ENCODE measurements around the gene PRKCA. TPM values are rescaled to one million over a fixed set of nuclear protein-coding genes. Genes with fewer than 3 reads are reported as not detected.

Gene PRKCA
- total and polyA plus RNA-seq, 12 donors = 1.6 to 27.6 (median 10.5) TPM

- Histone ChIP-seq H3K9me3 (peaks cover 0 to 12% (median 0%) of the 10 kb centered on the region in 11 donors), H3K4me1 (peaks cover 0 to 16% (median 9%) of the 10 kb centered on the region in 9 donors), H3K4me3 (no peak overlapping the region), H3K36me3 (no peaks in the 10 kb centered on the region), H3K27ac (no peak overlapping the region), H3K27me3 (no peaks in the 10 kb centered on the region)
- ATAC-seq (no peak), DNase-seq (no peak)
- WGBS, 2 donors = 92 to 93% methylated on average over 5 of the region's 5 CpGs
- intact Hi-C loops (cut with DNase I) = no loop called here
- TF ChIP-seq CTCF (IDR thresholded peaks at IDR 0.05) = no peak
Measured at GRCh38 chr17:66667090-66667489, 364.7 kb downstream of the PRKCA start.

- intact Hi-C loops (cut with DNase I) = loop anchor here in 1 of 10 donors (2.0 kb wide), 1 partner anchor 19 kb away; no protein-coding TSS in a partner anchor
- WGBS, 2 donors = 93% methylated on average over 4 of the region's 4 CpGs
- ATAC-seq = no peak
Measured at GRCh38 chr17:66667491-66668030, 365.1 kb downstream of the PRKCA start.

GRCh38 chr17:66670206-66670605 lies 367.8 kb downstream of the PRKCA start:
- WGBS, 2 donors = 80 to 84% methylated on average over 3 of the region's 3 CpGs
- intact Hi-C loops (cut with DNase I) = loop anchor here in 8 of 10 donors (5.0 to 10.0 kb wide), 7 partner anchors 45 to 468 kb away; no protein-coding TSS in a partner anchor
- ATAC-seq = no peak

More at GRCh38 chr17:66667491-66668030, 365.1 kb downstream of the PRKCA start:
- Histone ChIP-seq H3K9me3 (peaks cover 0 to 12% (median 0%) of the 10 kb centered on the region in 11 donors), H3K4me3 (no peak overlapping the region), H3K27me3 (no peaks in the 10 kb centered on the region), H3K4me1 (peaks cover 0 to 11% (median 9%) of the 10 kb centered on the region in 9 donors), H3K36me3 (no peaks in the 10 kb centered on the region), H3K27ac (no peak overlapping the region)
- no peak for TF ChIP-seq CTCF (IDR thresholded peaks at IDR 0.05)
- no peak for DNase-seq

GRCh38 chr17:66671156-66671555 lies 368.7 kb downstream of the PRKCA start:
- ATAC-seq = peak in 1 of 8 donors; percentile 37
- no peaks in the 10 kb centered on the region for H3K27me3 ChIP-seq
- peaks cover 0 to 12% (median 0%) of the 10 kb centered on the region in 11 donors for H3K9me3 ChIP-seq
- peaks cover 0 to 7% (median 0%) of the 10 kb centered on the region in 9 donors for H3K4me1 ChIP-seq
- no peak for DNase-seq
- no peak for TF ChIP-seq CTCF (IDR thresholded peaks at IDR 0.05)
- H3K27ac ChIP-seq = no peak overlapping the region
- 64 to 69% methylated on average over 6 of the region's 6 CpGs for WGBS, 2 donors
- H3K4me3 ChIP-seq = no peak overlapping the region
- no peaks in the 10 kb centered on the region for H3K36me3 ChIP-seq
- intact Hi-C loops (cut with DNase I) = loop anchor here in 8 of 10 donors (5.0 to 10.0 kb wide), 7 partner anchors 46 to 469 kb away; no protein-coding TSS in a partner anchor

More at GRCh38 chr17:66670206-66670605, 367.8 kb downstream of the PRKCA start:
- no peak for TF ChIP-seq CTCF (IDR thresholded peaks at IDR 0.05)
- Histone ChIP-seq H3K4me3 (no peak overlapping the region), H3K27ac (no peak overlapping the region), H3K9me3 (peaks cover 0 to 12% (median 0%) of the 10 kb centered on the region in 11 donors), H3K4me1 (peaks cover 0 to 7% (median 0%) of the 10 kb centered on the region in 9 donors), H3K27me3 (no peaks in the 10 kb centered on the region), H3K36me3 (no peaks in the 10 kb centered on the region)
- no peak for DNase-seq

All from heart right ventricle (tissue), 16 donors.